GM12864 (cell line): ENCODE results near the gene AGL.
A peak's percentile ranks its signal among the peaks of the same experiment; 100 is the strongest.

Experiments
- DNase-seq: peaks from one replicate; pipeline ENCODE4 v3.0.0-alpha.2; 2011; ENCODE audit warnings: low read depth
- H3K4me3 ChIP-seq: 2 replicates; pipeline ENCODE4 v1.5.1; 2011; ENCODE audit warnings: mild to moderate bottlenecking, low read depth, low read length, control low read depth
- TF ChIP-seq, protein P1 (sequence below): IDR thresholded peaks from 2 replicates; pipeline ENCODE4 v1.5.1; 2011; ENCODE audit warnings: low read depth, mild to moderate bottlenecking, moderate library complexity, low read length, control low read depth, inconsistent platforms; ENCODE audit errors: missing control alignments

The AGL gene

DNA sequence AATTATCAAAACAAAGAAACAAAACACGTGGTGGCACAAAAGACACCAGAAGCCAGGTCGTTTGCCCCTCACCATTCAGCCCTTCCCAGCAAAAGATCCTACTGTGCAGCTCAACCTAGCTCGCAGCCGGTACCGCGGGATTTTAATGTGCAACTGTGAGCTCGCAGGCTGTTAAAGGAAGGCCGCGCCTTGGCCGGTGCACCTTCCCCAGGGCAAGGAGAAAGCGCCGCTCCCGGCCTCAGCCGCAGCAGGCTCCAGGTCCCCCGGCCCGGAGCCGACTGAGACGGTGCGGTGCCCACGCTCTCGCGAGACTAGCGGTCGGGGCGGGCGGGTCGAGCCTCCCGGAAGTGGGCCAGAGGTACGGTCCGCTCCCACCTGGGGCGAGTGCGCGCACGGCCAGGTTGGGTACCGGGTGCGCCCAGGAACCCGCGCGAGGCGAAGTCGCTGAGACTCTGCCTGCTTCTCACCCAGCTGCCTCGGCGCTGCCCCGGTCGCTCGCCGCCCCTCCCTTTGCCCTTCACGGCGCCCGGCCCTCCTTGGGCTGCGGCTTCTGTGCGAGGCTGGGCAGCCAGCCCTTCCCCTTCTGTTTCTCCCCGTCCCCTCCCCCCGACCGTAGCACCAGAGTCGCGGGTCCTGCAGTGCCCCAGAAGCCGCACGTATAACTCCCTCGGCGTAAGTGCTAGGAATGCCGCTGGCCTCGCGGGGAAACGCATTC is at the start of gene AGL:
Gene AGL, plus strand, starts transcription at position 618 of the 715 bp plus-strand sequence. CDS start 682 bp downstream, outside the sequence.
- peak; percentile 64 for DNase-seq
- peak within 1 kb of the TSS; percentile 81 for H3K4me3 ChIP-seq
- TF ChIP-seq, protein P1, sequence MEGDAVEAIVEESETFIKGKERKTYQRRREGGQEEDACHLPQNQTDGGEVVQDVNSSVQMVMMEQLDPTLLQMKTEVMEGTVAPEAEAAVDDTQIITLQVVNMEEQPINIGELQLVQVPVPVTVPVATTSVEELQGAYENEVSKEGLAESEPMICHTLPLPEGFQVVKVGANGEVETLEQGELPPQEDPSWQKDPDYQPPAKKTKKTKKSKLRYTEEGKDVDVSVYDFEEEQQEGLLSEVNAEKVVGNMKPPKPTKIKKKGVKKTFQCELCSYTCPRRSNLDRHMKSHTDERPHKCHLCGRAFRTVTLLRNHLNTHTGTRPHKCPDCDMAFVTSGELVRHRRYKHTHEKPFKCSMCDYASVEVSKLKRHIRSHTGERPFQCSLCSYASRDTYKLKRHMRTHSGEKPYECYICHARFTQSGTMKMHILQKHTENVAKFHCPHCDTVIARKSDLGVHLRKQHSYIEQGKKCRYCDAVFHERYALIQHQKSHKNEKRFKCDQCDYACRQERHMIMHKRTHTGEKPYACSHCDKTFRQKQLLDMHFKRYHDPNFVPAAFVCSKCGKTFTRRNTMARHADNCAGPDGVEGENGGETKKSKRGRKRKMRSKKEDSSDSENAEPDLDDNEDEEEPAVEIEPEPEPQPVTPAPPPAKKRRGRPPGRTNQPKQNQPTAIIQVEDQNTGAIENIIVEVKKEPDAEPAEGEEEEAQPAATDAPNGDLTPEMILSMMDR: no peak

DNA sequence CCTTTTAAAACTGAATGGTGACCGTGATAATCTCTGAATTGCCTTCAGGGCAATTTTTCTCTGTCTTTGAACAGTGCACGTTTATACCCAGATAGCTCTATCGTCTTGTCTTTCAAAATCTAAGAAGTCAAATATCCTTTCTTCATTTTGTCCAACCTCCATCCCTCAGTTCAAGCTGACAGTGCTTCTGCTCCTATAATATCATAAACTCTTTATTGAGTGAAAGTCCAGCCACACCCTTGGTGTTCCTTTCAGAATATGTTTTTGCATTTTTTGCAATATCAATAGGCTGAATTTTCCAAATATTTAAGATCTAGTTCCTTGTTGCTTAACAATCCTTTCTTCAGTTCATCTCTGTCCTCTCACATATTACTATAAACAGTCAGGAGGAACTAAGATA is 48.6 kb upstream of the AGL start:
- TF ChIP-seq, protein P1: no peak
- DNase-seq: no peak
- no peak overlapping the region for H3K4me3 ChIP-seq

DNA sequence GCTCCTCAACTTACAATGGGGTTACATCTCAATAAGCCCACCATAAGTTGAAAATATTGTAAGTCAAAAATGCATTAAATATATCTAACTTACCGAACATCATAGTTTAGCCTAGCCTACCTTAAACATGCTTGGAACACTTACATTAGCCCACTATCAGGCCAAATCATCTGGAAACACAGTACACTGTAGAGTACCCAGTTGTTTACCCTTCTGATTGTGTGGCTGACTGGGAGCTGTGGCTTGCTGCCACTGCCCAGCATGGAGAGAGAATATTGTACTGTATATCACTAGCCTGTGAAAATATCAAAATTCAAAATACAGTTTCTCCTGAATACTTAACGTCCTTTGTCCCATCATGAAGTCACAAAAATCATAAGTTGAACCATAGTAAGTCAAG is 43.3 kb upstream of the AGL start:
- TF ChIP-seq, protein P1: no peak
- H3K4me3 ChIP-seq: no peak overlapping the region
- no peak for DNase-seq

DNA sequence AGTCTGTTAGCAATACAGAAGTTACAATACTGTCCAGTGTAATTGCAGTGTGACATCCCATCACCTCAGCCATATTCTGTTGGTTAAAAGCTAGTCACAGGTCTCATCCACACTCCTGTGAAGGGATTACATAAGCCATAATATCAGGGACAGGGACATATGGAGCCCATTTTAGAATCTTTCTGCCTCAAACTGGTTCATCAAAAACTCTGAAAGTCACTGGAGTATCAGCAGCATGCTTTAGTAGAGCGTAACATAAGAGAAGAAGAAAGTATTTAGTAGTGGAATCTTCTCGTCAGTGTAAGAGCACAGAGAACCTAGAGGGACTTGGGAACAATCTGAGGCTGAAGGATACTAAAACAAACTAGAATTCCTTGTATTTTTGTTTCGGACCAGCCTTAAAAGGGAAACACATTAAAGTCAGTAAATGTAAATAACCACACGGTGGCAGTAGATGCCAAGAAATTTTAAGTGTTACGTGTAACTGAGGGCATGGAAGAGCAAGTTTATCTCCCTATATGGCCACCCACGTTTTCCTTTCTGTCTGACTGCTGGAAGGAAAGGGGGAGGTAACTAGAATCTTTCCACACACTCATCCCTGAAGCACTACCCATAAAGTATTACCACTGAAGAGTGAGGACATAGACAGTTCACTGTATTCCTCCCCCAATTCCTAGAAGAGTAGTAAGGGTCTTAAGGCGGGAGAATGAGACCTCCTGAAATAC is 41.6 kb upstream of the AGL start:
- TF ChIP-seq, protein P1: peak; percentile 38
- DNase-seq: peak; percentile 57
- H3K4me3 ChIP-seq: no peak overlapping the region; the same call in 1 of the 2 replicates

DNA sequence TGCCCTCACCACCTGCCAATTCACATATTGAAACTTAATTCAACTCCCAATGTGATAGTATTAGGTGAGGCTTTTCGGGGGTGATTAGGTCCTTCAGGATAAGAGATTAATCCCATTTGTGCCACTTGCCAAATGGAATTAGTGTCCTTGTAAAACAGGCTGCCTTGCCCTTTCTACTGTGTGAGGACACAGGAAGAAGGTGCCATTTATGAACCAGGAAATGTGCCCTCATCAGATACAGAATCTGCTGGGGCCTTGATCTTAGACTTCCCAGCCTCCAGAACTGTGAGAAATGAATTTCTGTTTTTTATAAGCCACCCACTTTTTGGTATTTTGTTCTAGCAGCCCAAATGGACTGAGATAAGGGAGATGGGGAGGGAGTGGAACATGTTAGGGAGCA is 39.1 kb upstream of the AGL start:
- TF ChIP-seq, protein P1: no peak
- no peak overlapping the region for H3K4me3 ChIP-seq
- no peak for DNase-seq

DNA sequence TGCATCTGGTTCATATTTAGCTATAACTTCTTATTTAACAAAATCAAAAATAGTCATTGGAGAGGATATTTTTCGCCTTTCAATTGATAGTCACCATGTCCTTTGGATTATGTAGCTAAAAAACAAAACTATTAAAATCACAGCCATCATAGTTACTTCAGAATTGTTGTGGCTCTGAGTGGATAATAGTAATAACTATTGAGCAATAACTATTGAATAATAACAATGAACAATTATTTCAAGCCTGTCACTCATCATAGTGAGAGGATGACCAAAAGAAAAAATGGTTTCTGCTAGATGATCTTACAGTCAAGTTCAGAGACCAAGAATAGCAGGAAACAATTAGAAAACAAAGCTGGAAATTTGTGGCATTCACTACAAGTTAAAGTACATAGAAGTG is 38.4 kb upstream of the AGL start:
- no peak for DNase-seq
- TF ChIP-seq, protein P1: no peak
- no peak overlapping the region for H3K4me3 ChIP-seq
